NK-92 (cell line): ENCODE data around the gene TTC17.
"Not testable (repeated sequence)": the region's sequence is repeated elsewhere in the genome, so short reads cannot be mapped to it uniquely, and the experiment has no call there.

Experiments used
- DNase-seq: peaks from one replicate; lab custom pipeline; 2025; ENCODE audit not compliant: unreplicated experiment; lab: John Stamatoyannopoulos, UW

Gene TTC17

GRCh38 chr11:43358801-43359421 is at the start of gene TTC17:
Gene TTC17, plus strand, starts transcription at chr11:43358920. Its CDS starts 35 bp downstream, at chr11:43358955.
- DNase-seq, result peak; percentile 48

- peak; percentile 39 for DNase-seq
Observed at GRCh38 chr11:43311791-43312607, 46.7 kb upstream of the TTC17 start, which contains the start of gene API5. Gene API5, plus strand, starts transcription at chr11:43311996. Its CDS starts 132 bp downstream, at chr11:43312128.

- no peak for DNase-seq
Observed at GRCh38 chr11:43315966-43316365, 42.8 kb upstream of the TTC17 start.

- DNase-seq, result no peak
Observed at GRCh38 chr11:43316451-43316850, 42.3 kb upstream of the TTC17 start.

DNA sequence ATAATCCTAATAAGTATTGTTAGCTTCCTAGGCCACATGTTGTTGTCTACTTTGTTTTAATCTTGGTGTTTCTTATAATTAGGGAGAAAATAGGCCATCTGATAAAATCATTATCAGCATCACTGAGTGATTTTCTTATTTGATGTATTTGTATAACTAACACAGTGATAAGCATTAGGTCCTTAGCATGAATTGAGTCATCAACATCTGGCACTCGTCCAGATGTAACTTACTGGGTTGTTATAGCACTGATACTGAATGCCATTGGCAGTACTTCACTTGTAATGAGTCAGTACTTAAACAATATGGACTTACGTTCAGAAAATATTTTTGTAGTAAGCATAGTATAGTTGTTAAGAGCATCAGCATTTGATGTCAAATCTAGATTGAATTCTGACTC is 30.7 kb upstream of the TTC17 start:
- no peak for DNase-seq

DNA sequence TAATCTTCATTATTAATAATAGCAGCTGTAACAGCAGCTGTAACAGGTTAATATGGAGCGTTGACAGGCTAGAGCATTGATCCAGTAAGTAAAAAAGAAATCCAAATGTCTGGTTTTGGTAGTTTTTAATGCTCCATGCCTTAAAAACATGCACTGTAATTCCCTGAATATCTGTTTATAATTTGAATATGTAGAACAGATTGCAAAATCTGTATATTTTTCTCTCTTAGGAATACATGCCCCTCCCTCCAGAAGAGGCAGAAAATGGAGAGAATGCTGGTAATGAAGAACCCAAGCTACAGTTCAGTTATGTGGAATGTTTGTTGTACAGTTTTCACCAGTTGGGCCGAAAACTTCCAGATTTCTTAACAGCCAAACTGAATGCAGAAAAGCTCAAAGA is 30.2 kb upstream of the TTC17 start:
- no peak for DNase-seq

DNA sequence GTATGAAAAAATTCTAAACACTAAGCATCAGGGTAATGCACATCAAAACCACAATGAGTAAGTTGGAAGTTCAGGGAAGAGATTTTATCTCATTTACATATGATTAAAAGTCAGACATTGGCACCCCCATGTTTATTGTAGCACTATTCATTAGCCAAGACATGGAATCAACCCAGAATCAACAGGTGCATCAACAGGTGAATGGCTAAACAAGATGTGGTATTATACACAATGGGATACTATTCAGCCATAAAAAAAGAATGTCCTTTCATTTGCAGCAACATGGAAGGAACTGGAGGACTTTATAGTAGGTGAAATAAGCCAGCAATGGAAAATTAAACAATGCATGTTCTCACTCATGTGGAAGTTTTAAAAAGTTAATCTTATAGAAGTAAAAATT is 17.6 kb upstream of the TTC17 start:
- DNase-seq, result no peak

- not testable (repeated sequence) for DNase-seq
Observed at GRCh38 chr11:43351426-43351825, 7.3 kb upstream of the TTC17 start.

DNA sequence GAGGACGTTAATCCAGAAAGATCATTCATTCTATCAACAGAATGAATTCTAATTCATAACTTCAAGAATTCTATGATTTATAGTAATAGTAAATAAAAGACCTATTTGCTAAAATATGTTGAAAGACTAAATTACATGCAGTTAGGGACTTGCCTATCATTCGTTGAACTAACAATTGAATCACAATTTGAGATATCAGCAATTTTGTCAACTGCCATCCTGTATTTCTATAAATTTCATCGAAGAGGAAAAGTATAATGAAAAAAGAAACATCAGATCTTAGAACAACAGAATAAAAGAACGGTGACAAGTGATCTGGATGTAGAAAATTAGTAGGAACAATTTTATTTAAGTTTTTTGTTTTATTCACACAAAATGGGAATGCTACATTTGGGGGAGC is 4.4 kb upstream of the TTC17 start:
- DNase-seq, result no peak

DNA sequence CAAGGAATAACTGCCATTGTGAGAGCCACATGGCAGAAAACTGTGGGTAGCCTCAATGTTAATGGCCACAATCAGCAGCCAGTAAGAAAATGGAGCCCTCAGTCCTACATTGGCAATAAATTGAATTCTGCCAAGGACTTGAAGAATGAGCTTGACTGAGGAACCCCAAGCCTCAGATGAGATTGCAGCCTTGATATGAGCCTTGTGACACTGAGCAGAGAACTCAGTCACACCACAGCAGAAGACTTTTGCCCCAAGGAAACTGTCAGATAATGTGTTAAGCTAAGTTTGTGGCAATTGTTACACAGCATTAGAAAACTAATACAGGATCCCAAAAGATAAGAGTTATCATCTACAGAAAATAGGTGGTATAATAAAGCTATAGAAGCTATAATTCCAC is 2.4 kb upstream of the TTC17 start:
- DNase-seq, result no peak

DNA sequence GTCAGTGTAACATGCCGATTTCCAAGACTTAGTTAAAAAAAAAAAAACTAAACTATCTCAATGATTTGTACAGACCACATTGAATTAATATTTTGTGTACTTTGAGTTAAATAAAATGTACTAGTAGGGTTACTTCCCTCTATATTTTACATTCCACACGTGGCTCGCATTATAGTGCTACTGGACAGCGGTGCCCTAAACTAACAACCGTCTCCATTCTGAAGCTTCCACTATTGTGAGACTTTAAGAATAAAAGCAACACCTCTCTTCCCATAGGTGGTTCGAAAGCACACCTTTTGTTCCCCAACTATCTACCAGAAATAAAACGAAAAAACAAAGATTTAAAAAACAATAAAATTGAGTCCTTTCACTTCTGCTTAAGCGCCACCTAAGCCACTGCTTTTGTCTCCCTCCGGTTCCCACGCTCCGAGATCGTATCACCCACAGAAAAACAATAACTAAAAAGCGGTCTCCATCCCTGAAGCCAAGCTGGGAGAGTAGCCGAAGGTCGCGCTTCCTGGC is 380 bp upstream of the TTC17 start:
- DNase-seq, result no peak

DNA sequence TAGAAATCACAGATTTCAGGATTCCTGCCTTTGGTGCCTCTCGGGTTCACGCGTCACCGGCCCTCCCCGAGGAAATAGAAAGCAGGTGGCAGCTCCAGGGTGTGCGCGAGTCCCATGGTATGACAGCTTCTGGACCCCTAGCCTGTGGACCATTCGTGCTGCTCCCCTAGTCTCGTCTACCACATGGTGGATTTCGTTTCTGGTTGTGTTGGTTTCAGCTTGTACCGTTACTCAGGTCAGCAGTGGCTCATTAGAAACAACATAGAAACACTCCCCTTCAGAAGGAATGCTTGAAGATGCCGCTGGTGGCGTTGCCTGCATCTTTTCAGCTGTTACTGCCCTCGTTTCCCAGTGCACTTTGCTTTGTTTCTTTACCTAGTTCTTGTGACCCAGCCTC is 700 bp downstream of the TTC17 start:
- no peak for DNase-seq

DNA sequence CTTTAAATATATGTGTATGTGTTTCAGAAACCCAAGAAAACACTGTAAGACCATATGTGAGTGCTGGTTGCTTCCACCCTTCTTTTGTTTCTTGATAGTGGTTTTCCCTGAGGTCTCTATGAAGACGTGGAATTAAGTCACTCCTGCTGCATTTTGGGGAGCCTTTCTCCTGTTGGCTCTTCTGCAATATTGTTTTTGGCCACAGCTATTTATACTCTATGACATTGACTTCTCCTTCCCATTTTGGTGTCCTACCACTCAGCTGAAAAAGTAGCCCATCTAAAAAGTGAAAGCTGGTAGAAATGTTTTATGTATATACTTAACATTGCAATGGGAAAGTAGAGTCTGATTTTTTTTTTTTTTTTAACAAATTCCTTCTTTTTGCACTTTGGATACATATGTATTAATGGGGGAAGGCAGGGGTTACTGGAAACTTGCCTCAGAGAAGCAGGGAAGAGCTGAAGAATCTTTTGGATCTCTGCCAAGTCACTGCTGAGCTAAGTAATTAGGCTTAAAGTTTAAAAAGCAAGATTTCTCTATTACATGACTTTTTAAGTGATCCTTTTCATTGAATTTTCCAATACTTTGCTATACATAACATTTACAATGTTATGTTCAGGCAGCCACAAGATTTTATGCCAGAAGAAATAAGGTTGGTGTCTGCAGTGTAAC is 1.8 kb downstream of the TTC17 start:
- DNase-seq, result no peak

DNA sequence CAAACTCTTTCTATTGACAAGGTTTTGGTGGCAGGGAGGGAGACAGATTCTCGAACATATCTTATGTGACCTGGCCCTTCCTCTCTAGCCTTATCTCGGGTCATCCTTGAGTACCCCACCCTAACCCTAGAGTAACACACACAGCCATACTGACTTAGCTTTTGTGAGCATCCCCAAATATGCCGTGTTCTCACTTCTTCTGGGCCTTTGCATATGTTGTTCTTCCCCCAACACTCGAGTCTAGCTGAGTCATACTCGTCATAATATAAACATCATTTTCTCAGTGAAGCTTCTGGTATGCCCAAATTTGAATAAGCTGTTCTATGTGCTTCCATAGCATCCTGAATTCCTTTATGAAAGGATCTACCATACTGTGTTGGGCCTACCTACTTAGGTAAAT is 8.0 kb downstream of the TTC17 start:
- no peak for DNase-seq

GRCh38 chr11:43367382-43368178 is 8.9 kb downstream of the TTC17 start:
- no peak for DNase-seq

GRCh38 chr11:43376065-43376464 is 17.3 kb downstream of the TTC17 start:
- DNase-seq, result no peak

GRCh38 chr11:43376594-43376993 is 17.9 kb downstream of the TTC17 start:
- DNase-seq, result no peak

GRCh38 chr11:43377389-43377788 is 18.7 kb downstream of the TTC17 start:
- DNase-seq, result no peak

DNA sequence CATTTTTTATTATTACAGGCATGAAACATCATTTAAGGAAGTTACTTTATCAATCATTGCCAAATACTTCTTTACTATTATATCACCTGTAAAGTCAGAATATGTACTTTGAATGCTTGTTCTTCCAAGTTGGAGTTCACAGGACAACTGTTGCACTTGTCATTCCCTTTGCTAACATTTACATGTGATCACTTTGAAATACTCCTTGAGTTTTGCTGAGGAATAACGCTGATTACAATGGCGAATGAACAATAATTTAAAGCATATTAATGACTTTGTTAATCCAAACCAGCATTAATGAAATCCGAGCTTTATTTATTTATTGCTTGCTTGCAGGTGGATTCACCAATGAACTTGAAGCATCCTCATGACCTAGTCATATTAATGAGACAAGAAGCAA is 20.2 kb downstream of the TTC17 start:
- no peak for DNase-seq

GRCh38 chr11:43381802-43382201 is 23.1 kb downstream of the TTC17 start:
- no peak for DNase-seq

DNA sequence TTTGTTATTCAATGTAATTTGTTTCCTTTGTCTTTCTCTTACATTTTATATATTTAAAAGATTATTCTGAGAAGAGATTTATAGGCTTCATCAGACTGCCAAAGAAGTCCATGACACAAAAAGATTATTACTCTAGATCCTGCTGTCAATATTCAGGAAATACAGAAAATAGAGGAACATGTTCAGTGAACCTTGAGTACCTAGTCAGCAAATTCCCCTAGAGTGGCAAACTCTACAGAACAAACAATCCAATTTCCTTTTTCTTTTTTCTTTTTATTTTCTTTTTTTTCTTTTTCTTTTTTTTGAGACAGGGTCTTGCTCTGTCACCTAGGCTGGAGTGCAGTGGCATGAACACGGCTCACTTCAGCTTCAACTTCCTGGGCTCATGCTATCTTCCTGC is 23.9 kb downstream of the TTC17 start:
- DNase-seq, result no peak
